Right forelimb (tissue), 1 donor: Measurements from ENCODE around the gene PISD.
A peak's percentile ranks its signal among the peaks of the same experiment; 100 is the strongest.
"Not testable (repeated sequence)": the region's sequence is repeated elsewhere in the genome, so short reads cannot be mapped to it uniquely, and the experiment has no call there.

Experiments
- DNase-seq: peaks from one replicate; pipeline ENCODE4 v3.0.0-alpha.2; 2018

Gene PISD

DNA sequence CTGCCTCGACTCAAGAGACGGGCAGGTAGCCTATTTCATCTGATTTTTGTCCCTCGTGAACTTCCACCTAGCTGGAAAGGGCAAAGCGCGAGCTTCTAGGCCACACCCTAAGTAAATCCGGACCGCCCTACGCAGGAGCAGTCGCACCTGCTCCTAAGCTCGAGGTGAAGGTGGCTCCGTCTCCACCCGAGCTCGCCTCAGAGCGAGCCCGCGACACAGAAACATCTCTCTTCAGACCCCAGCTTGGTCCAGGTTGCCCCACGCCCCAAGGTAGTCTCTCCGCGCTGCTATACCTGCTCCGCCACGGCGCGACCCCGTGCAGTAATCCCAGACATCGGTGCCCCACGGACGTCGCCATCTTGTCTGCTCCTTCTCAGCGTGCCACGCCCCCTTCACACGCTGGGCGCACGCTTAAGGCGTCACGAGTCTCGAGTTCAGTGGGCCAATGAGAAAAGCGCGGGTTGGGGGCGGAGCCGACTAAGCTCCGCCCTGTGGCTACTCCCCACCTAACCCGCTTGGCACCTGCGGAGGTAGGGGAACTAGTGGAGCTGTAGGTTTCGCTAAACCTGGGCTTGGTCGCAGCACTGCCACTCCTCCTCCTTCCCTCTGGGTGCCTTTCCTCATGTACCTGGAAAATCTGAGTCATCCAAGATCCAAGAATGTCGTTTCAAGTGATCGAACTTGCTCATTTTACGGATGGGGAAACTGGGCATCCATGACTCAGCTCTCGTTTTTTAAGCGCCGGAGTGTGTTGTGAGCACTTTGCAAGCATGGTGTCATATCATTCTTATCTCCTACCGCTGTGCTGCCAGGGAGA is at the start of gene PISD:
PISD (minus strand) TSS at position 365 of the 817 bp plus-strand sequence; CDS start at position 358, 7 bp downstream.
- DNase-seq, result peak; percentile 95

GRCh38 chr22:31711226-31711625 is 49.2 kb upstream of the PISD start:
- not testable (repeated sequence) for DNase-seq

DNA sequence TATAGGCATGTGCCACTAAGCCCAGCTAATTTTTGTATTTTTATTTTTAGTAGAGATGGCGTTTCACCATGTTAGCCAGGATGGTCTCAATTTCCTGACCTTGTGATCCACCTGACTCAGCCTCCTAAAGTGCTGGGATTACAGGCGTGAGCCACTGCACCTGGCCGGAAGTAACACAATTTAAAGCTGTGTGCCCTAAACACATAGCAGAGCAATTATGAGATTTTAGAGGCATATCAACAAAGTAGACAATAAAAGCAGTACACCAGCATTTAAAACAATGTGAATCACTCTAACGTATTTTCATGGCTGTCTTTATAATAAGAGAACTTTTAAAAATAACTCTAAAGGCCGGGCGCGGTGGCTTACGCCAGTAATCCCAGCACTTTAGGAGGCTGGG is 45.5 kb upstream of the PISD start:
- no peak for DNase-seq

DNA sequence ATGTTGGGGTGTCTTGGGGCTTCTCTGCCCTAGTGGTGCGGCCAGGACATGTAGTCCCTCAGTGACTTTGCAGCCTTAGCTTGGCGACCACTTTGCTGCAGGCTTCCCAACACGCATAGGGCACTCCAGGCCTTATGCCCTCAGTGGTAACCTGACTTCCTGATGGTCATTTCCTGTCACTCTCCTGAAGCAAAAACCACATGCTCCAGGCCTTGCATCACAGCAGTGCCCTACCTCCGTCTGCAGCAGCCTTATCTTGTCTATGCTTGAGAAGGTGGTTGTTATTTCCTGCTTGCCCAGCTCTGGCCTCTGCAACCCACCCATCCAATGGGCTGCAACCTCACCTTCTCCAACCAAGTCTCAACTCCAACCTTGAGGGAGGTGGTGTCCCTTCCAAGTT is 33.4 kb upstream of the PISD start:
- DNase-seq, result no peak

DNA sequence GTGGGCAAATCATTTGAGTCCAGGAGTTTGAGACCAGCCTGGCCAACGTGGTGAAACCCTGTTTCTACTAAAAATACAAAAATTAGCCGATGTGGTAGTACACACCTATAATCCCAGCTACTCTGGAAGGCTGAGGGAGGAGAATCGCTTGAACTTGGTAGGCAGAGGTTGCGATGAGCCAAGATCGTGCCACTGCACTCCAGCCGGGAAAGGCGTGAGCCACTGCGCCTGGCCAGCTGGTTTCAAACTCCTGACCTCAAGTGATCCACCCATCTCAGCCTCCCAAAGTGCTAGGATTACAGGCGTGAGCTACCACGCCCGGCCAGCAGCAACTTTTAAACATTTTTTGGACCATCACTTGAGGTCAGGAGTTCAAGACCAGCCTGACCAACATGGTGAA is 32.0 kb upstream of the PISD start:
- not testable (repeated sequence) for DNase-seq

- DNase-seq, result no peak
These were observed 30.3 kb upstream of the PISD start for GRCh38 chr22:31692186-31692886.

- DNase-seq, result no peak
These were observed 29.4 kb upstream of the PISD start for GRCh38 chr22:31691408-31691807.

GRCh38 chr22:31683181-31684105 is 21.4 kb upstream of the PISD start:
- no peak for DNase-seq

DNA sequence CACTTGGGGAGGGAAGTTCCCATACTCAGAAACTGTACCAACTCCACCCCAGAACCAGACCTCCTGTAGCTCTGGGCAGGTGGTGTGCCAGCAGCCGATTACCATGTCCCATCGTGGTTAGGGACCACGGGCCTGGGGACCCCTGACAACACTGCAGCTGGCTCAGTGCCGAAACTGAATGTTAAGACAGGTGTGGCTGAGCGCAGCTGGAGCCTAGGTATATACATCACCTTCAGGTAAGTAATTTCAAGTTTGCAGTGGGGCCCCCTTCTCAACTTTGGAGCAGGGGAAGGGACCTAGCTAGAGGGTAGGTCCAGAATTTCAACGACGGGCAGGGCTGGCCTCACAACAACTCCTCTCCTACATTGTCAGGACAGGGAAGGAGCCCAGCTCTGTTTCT is 20.7 kb upstream of the PISD start:
- no peak for DNase-seq

GRCh38 chr22:31681349-31682345 is 19.6 kb upstream of the PISD start:
- DNase-seq, result peak; percentile 65

GRCh38 chr22:31680861-31681341 is 18.9 kb upstream of the PISD start:
- DNase-seq, result no peak

DNA sequence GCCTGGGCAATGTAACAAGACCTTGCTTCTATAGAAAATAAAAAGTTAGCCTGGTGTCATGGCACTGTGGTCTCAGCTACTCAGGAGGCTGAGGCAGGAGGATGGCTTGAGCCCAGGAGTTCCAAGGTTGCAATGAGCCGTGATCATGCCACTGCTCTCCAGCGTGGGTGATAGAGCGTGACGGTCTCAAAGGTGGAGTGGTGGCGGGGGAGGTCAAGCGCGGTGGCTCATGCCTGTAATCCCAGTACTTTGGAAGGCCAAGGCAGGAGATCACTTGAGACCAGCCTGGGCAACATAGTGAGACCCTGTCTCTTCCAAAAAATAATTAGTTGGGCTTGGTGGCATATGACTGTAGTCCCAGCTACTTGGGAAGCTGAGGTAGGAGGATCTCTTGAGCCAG is 16.7 kb upstream of the PISD start:
- DNase-seq, result no peak

DNA sequence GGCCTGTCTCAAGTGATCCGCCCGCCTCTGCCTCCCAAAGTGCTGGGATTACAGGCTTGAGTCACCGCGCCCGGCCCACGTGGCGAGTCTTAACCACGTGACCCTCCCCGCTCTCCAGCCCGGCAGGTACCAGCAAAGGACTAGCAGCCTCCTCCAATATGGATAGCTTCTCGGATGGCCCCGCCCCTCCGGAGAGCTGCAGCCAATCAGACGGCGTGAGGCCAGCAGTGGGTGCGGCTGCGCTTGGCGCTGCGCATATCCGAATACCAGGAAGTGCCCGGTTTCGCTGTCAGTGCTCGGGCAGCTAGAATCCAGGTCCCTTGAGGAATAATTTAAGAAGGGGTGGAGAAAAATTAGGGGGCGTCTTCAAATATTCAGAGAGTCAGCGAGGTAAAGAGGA is 14.7 kb upstream of the PISD start:
- DNase-seq, result peak; percentile 90

DNA sequence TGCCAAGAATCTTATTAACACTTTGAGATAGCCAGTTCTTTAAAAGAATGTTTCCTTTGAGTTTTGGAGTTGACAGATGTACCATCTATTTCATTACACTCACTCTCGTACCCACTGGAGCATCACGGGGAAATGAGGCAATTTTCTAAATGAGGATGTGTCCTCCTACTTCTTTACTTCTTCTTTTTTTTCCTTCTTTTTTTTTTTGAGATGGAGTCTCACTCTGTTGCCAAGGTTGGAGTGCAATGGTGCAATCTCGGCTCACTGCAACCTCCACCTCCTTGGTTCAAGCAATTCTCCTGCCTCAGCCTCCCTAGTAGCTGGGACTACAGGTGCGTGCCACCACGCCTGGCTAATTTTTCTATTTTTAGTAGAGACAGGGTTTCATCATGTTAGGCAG is 12.2 kb upstream of the PISD start:
- not testable (repeated sequence) for DNase-seq

DNA sequence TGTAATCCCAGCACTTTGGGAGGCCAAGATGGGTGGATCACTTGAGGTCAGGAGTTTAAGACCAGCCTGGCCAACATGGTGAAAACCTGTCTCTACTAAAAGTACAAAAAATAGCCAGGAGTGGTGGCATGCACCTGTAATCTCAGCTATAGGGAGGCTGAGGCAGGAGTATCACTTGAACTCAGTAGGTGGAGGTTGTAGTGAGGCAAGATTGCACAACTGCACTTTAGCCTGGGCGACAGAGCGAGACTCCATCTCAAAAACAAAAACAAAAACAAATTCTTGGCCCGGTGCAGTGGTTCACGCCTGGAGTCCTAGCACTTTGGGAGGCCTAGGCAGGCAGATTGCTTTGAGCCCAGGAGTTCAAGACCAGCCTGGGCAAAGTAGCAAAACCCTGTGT is 6.8 kb upstream of the PISD start:
- DNase-seq, result not testable (repeated sequence)

DNA sequence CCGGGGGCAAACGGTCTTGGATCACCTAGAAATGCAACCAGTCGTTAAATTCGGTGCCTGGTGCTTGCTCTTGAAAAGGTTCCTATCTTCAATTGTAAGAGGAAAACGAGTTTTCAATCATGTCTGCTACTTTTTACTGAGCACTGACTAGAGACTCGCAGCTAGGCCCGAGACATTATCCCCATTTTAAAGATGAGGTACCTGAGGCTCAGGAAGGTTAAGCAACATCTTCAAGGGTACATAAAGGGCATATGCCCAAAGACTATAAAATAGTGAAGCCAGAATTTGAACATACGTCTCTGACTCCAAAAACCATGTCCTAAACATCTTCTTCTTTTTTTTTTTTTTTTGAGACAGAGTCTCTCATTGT is 638 bp upstream of the PISD start:
- no peak for DNase-seq

GRCh38 chr22:31660860-31661341 is 1.1 kb downstream of the PISD start:
- DNase-seq, result not testable (repeated sequence)

- DNase-seq, result no peak
These were observed 2.8 kb downstream of the PISD start for GRCh38 chr22:31659246-31659645.

DNA sequence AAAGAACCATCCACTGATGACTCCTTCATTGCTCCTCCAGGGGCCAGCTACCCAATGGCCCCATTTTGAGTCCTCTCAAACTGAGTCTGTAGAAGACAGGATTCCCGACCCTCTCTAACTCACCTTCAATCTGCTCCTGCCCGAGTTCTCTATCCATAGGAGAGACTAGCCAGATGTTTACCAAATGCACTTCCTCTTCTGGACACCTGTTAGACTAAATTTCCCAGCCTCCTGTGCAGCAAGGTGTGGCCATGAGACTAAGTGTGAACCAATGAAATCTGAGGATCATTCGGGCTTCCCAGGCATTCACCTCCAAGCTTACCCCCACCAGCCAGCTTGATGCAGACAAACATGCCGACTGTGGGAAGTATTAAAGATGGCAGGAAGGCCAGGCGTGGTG is 7.6 kb downstream of the PISD start:
- DNase-seq, result no peak

- DNase-seq, result no peak
These were observed 8.1 kb downstream of the PISD start for GRCh38 chr22:31653944-31654343.

DNA sequence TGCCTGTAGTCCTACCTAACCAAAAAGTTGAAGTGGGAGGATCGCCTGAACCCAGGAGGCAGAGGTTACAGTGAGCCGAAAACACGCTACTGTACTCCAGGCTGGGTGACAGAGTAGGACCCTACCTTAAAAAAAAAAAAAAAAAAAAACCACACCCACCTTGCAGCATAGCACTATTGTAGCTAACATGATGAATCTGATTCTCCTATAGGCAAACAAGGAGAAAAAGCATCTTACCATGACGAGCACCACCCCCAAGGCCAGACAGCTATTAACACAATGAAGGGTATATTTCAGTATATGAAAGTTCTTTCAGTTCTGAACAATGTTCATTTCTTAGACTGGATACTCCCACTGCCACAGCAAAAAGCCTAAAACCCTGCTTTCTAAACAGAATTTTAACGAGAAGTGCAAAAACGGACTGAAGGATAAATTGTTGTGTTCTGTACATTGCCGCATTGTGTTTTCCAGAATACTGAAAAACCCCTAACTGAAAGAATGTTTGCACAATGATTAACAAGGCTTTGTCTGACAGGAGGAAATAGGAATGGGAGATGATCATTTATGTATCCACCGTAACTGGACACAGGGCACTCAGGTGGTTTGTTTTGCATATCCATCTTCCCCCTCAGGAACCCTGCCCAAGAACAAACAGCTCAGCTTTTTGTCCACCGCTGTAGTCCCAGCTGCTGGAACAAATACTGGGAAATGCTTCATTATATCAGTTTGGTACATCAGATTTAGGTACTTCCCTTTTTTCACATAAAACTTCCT is 8.9 kb downstream of the PISD start:
- DNase-seq, result no peak
